Ascending aorta (tissue), 2 donors: ENCODE results near the gene HDAC2. TPM values are rescaled to one million over a fixed set of nuclear protein-coding genes. Genes with fewer than 3 reads are reported as not detected.
"Not testable (repeated sequence)": the region's sequence is repeated elsewhere in the genome, so short reads cannot be mapped to it uniquely, and the experiment has no call there.

Experiments
- DNase-seq, 2 donors: peaks; one replicate each; pipeline ENCODE4 v3.0.0-alpha.2; 2019; ENCODE audit warnings: low spot score in 2 of 2
- H3K27ac ChIP-seq, 2 donors: fragments of 200-600 bp; sonication (generic); one replicate each; pipeline ENCODE4 v1.5.1; 2016 to 2017; ENCODE audit warnings: mild to moderate bottlenecking in 1 of 2
- H3K27me3 ChIP-seq: fragments of 200-600 bp; sonication (generic); one replicate; pipeline ENCODE4 v1.5.1; 2017
- H3K36me3 ChIP-seq, 2 donors: fragments of 200-600 bp; sonication (generic); one replicate each; pipeline ENCODE4 v1.5.1; 2016
- H3K4me1 ChIP-seq, 2 donors: fragments of 200-600 bp; sonication (generic); one replicate each; pipeline ENCODE4 v1.5.1; 2016 to 2017; ENCODE audit warnings: mild to moderate bottlenecking in 1 of 2
- H3K4me3 ChIP-seq, 2 donors: fragments of 200-600 bp; sonication (generic); one replicate each; pipeline ENCODE4 v1.5.1; 2016 to 2017; ENCODE audit warnings: mild to moderate bottlenecking in 1 of 2
- H3K9me3 ChIP-seq, 2 donors: fragments of 200-600 bp; sonication (generic); one replicate each; pipeline ENCODE4 v1.5.1; 2016
- CTCF ChIP-seq, 3 experiments: fragments of 200-600 bp in 2 of 3; fragments of 450-650 bp in 1 of 3; sonication (generic) in 2 of 3; IDR thresholded peaks; one replicate each; pipeline ENCODE4 v1.5.1; 2016 to 2019; ENCODE audit warnings: antibody characterized with exemption in 3 of 3, mild to moderate bottlenecking in 1 of 3, moderate library complexity in 1 of 3
- intact Hi-C: fragments of 100-400 bp; cut with DNase I; formaldehyde crosslinking; loops from one replicate; pipeline ENCODE4 v1.15.1; 2023
- total RNA-seq: library from RNA; depleted of rRNA; stranded (reverse); fragments of >200 nt; gene quantifications from one replicate; pipeline ENCODE4 v1.1.0, GENCODE V29; 2016

Gene HDAC2
- total RNA-seq, 1 donor from 2014 or later = 19.1 TPM

- Histone ChIP-seq H3K27me3 (no peaks in the 10 kb centered on the region), H3K4me3 (no peak overlapping the region), H3K36me3 (no peaks in the 10 kb centered on the region), H3K4me1 (peaks cover 0 to 7% of the 10 kb centered on the region in 2 donors), H3K27ac (peak overlapping the region in 1 of 2 donors; percentile 3), H3K9me3 (peaks cover 0 to 8% of the 10 kb centered on the region in 2 donors)
- no peak for TF ChIP-seq CTCF (IDR thresholded peaks at IDR 0.05)
- DNase-seq = no peak
- intact Hi-C loops = no loop called here
Observed at GRCh38 chr6:113924312-113924723, 46.6 kb downstream of the HDAC2 start.

GRCh38 chr6:113923526-113923925 lies 47.4 kb downstream of the HDAC2 start:
- no peak for TF ChIP-seq CTCF (IDR thresholded peaks at IDR 0.05)
- peaks cover 0 to under 1% of the 10 kb centered on the region in 2 donors for H3K9me3 ChIP-seq
- intact Hi-C loops = no loop called here
- no peak for DNase-seq
- no peaks in the 10 kb centered on the region for H3K27me3 ChIP-seq
- no peak overlapping the region for H3K27ac ChIP-seq
- no peak overlapping the region for H3K4me3 ChIP-seq
- no peaks in the 10 kb centered on the region for H3K36me3 ChIP-seq
- peaks cover 0 to 7% of the 10 kb centered on the region in 2 donors for H3K4me1 ChIP-seq

GRCh38 chr6:113921299-113921904 lies 49.5 kb downstream of the HDAC2 start:
- Histone ChIP-seq H3K27me3 (no peaks in the 10 kb centered on the region), H3K36me3 (no peaks in the 10 kb centered on the region), H3K27ac (no peak overlapping the region), H3K9me3 (no peaks in the 10 kb centered on the region), H3K4me1 (peaks cover 0 to 7% of the 10 kb centered on the region in 2 donors), H3K4me3 (no peak overlapping the region)
- intact Hi-C loops = no loop called here
- no peak for TF ChIP-seq CTCF (IDR thresholded peaks at IDR 0.05)
- no peak for DNase-seq

GRCh38 chr6:113920663-113921267 lies 50.2 kb downstream of the HDAC2 start:
- Histone ChIP-seq H3K9me3 (no peaks in the 10 kb centered on the region), H3K4me3 (no peak overlapping the region), H3K36me3 (no peaks in the 10 kb centered on the region), H3K4me1 (peaks cover 0 to 7% of the 10 kb centered on the region in 2 donors), H3K27me3 (no peaks in the 10 kb centered on the region), H3K27ac (no peak overlapping the region)
- TF ChIP-seq CTCF (IDR thresholded peaks at IDR 0.05) = no peak
- no peak for DNase-seq
- intact Hi-C loops = no loop called here

- intact Hi-C loops = loop anchor here (5.0 kb wide), 1 partner anchor 1128 kb away; no protein-coding TSS in a partner anchor
Observed at GRCh38 chr6:113910285-113910684, 60.7 kb downstream of the HDAC2 start.

GRCh38 chr6:113909224-113909856 lies 61.6 kb downstream of the HDAC2 start:
- H3K36me3 ChIP-seq = no peaks in the 10 kb centered on the region
- H3K9me3 ChIP-seq = no peaks in the 10 kb centered on the region
- no peak for DNase-seq
- no peak overlapping the region for H3K27ac ChIP-seq
- no peaks in the 10 kb centered on the region for H3K27me3 ChIP-seq
- intact Hi-C loops = no loop called here
- H3K4me1 ChIP-seq = peaks cover 0 to 1% of the 10 kb centered on the region in 2 donors
- H3K4me3 ChIP-seq = no peak overlapping the region
- TF ChIP-seq CTCF (IDR thresholded peaks at IDR 0.05) = peak in 2 of 3 experiments; percentile 57 to 75

More at GRCh38 chr6:113910285-113910684, 60.7 kb downstream of the HDAC2 start:
- not testable (repeated sequence) for H3K27ac ChIP-seq, H3K27me3 ChIP-seq, H3K4me1 ChIP-seq, H3K4me3 ChIP-seq, H3K9me3 ChIP-seq, H3K36me3 ChIP-seq, DNase-seq
